Brain microvascular endothelial cell (primary cell): ENCODE data around the gene SEZ6L.

Experiments used
- DNase-seq: peaks from one replicate; pipeline ENCODE4 v3.0.0-alpha.2; 2020
- H3K27ac ChIP-seq: fragments of 250-450 bp; sonication (Bioruptor Pico); 2 replicates; pipeline ENCODE4 v1.5.1; 2020; ENCODE audit warnings: mild to moderate bottlenecking, moderate library complexity
- H3K27me3 ChIP-seq: fragments of 250-450 bp; sonication (Bioruptor Pico); replicated peaks from 2 replicates; pipeline ENCODE4 v1.5.1; 2020; ENCODE audit warnings: mild to moderate bottlenecking
- H3K36me3 ChIP-seq: fragments of 250-450 bp; sonication (Bioruptor Pico); replicated peaks from 2 replicates; pipeline ENCODE4 v1.5.1; 2020; ENCODE audit warnings: mild to moderate bottlenecking
- H3K4me3 ChIP-seq: 2 replicates; pipeline ENCODE4 v1.5.1; 2011; ENCODE audit warnings: low read depth, mild to moderate bottlenecking, control low read depth, low read length, moderate library complexity
- CTCF ChIP-seq: IDR thresholded peaks from 2 replicates; pipeline ENCODE4 v1.5.1; 2011; ENCODE audit warnings: low read depth, mild to moderate bottlenecking, moderate library complexity, low read length, control low read depth, inconsistent platforms; ENCODE audit errors: missing control alignments
- in situ Hi-C: cut with HindIII; loops from 2 replicates; pipeline ENCODE4 v1.10.0; 2017; ENCODE audit warnings: low sequenced_read_pairs, low pct_ligation_motif_present

Gene SEZ6L

GRCh38 chr22:26246552-26246951, 77.3 kb downstream of the SEZ6L start:
- DNase-seq = no peak
- no peak for TF ChIP-seq CTCF
- Histone ChIP-seq H3K36me3 (no peaks in the 10 kb centered on the region), H3K27me3 (no peaks in the 10 kb centered on the region), H3K4me3 (no peak overlapping the region), H3K27ac (no peak overlapping the region)
- in situ Hi-C loops = no loop called here

GRCh38 chr22:26251869-26252268, 82.6 kb downstream of the SEZ6L start:
- no peak for DNase-seq
- Histone ChIP-seq H3K36me3 (no peaks in the 10 kb centered on the region), H3K27me3 (no peaks in the 10 kb centered on the region), H3K27ac (no peak overlapping the region), H3K4me3 (no peak overlapping the region)
- in situ Hi-C loops = no loop called here
- TF ChIP-seq CTCF = no peak

- no peak for DNase-seq
- H3K27me3 ChIP-seq = no peaks in the 10 kb centered on the region
- H3K4me3 ChIP-seq = no peak overlapping the region
- no peak for TF ChIP-seq CTCF
- in situ Hi-C loops = no loop called here
- H3K27ac ChIP-seq = no peak overlapping the region
- H3K36me3 ChIP-seq = no peaks in the 10 kb centered on the region
Measured at GRCh38 chr22:26259510-26259909, 90.2 kb downstream of the SEZ6L start.

GRCh38 chr22:26264162-26264561, 94.9 kb downstream of the SEZ6L start:
- no peak for TF ChIP-seq CTCF
- H3K27ac ChIP-seq = no peak overlapping the region
- in situ Hi-C loops = no loop called here
- no peaks in the 10 kb centered on the region for H3K27me3 ChIP-seq
- no peaks in the 10 kb centered on the region for H3K36me3 ChIP-seq
- H3K4me3 ChIP-seq = no peak overlapping the region
- no peak for DNase-seq

GRCh38 chr22:26265281-26265680, 96.0 kb downstream of the SEZ6L start:
- in situ Hi-C loops = no loop called here
- no peak for TF ChIP-seq CTCF
- Histone ChIP-seq H3K36me3 (no peaks in the 10 kb centered on the region), H3K4me3 (no peak overlapping the region), H3K27ac (no peak overlapping the region), H3K27me3 (no peaks in the 10 kb centered on the region)
- no peak for DNase-seq

- Histone ChIP-seq H3K36me3 (no peaks in the 10 kb centered on the region), H3K27me3 (no peaks in the 10 kb centered on the region), H3K27ac (no peak overlapping the region), H3K4me3 (no peak overlapping the region)
- no peak for DNase-seq
- TF ChIP-seq CTCF = no peak
- in situ Hi-C loops = no loop called here
Measured at GRCh38 chr22:26265909-26266308, 96.6 kb downstream of the SEZ6L start.
